ENCODE measurements around the gene LAMC3. TPM values are rescaled to one million over a fixed set of nuclear protein-coding genes. Genes with fewer than 3 reads are reported as not detected.
A peak's percentile ranks its signal among the peaks of the same experiment; 100 is the strongest.

The LAMC3 gene
- total RNA-seq (1 to 10 TPM in 3 of 4 donors, under 1 TPM in 1; 0.51 to 2.6 (median 1.5) TPM), polyA plus RNA-seq (1.4 TPM)
- long read RNA-seq, donor 1, partial matches to known transcripts, result 6 of 6 reads
- long read RNA-seq, donor 1, other reads (novel, unspliced or antisense), result 0 of 6 reads
- long read RNA-seq, donor 2, full-length matches to known transcripts, result 1 of 2 reads
- long read RNA-seq, donor 2, partial matches to known transcripts, result 1 of 2 reads
- long read RNA-seq, donor 2, other reads (novel, unspliced or antisense), result 0 of 2 reads
- long read RNA-seq, donor 3, partial matches to known transcripts, result 0 of 3 reads
- long read RNA-seq, donor 3, other reads (novel, unspliced or antisense), result 3 of 3 reads
- long read RNA-seq, donor 4, partial matches to known transcripts, result 1 of 1 reads
- long read RNA-seq, donor 4, other reads (novel, unspliced or antisense), result 0 of 1 reads

DNA sequence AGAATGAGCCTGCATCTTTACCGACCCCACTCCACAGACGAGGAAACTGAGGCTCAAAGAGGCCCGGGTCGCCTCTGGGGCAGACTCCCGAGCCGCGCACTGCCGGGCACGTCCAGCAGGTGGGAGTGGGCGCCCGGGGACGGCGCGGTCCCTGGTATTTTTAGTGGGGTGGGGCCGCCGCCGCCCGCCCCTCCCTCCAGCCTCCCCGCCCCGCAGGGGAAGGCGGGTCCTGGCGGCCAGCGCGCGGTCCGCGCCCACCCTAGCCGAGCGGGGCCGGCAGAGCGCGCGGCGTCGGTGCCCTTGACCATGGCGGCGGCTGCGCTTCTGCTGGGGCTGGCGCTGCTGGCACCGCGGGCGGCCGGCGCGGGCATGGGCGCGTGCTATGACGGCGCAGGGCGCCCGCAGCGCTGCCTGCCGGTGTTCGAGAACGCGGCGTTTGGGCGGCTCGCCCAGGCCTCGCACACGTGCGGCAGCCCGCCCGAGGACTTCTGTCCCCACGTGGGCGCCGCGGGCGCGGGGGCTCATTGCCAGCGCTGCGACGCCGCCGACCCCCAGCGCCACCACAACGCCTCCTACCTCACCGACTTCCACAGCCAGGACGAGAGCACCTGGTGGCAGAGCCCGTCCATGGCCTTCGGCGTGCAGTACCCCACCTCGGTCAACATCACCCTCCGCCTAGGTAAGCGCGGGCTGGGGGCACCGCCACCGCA lies at the start of gene LAMC3:
Gene LAMC3, plus strand, starts transcription at position 266 of the 710 bp plus-strand sequence. Its CDS starts 41 bp downstream, at position 307.
- DNase-seq (peak in 1 of 3 donors; percentile 36), ATAC-seq (peak; percentile 48 to 49)
- WGBS, result 7% methylated on average over 88 of the region's 88 CpGs
- no peak within 1 kb of the TSS for H3K27ac ChIP-seq (ENCODE audit: low read length)
- H3K9me3 ChIP-seq (ENCODE audit: control insufficient read depth, low read length), result no peaks in the 10 kb centered on the region
- intact Hi-C loops (cut with DNase I), result loop anchor here in 1 of 4 donors (2.0 kb wide), 1 partner anchor 36 kb away; no protein-coding TSS in a partner anchor
- peak within 1 kb of the TSS; percentile 40 for H3K4me3 ChIP-seq (ENCODE audit: low read length)
- no peaks in the 10 kb centered on the region for H3K27me3 ChIP-seq (ENCODE audit: control insufficient read depth, insufficient read depth)
- H3K4me1 ChIP-seq (ENCODE audit: control insufficient read depth, insufficient read depth, low read length), result no peaks in the 10 kb centered on the region

DNA sequence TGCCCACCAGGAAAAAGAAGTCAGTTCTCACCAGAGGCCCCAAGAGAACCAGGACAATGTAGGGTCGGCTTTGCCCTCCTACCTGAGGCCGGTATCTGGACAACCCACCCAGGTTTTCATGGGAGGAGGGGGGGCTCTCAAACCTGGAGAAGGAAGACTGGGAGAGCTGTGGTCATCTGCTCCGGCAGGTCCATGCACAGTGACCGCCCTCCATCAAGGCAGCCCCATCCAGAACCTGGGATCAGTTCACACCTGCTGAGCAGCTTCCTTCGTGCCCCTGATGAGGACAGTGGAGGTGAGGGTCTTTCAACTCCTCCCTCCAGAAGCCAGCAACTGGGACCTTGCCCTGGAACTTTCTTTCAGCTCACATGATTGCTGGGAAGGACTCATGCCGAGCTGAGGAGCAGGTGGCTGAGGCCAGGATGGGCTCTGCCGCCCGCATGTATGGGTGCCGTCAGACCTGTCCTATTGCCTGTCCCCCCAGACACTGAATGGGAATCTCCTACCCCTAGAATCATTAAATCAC lies 49.1 kb upstream of the LAMC3 start:
- DNase-seq (no peak), ATAC-seq (no peak)
- Histone ChIP-seq H3K9me3 (ENCODE audit: control insufficient read depth, low read length) (no peaks in the 10 kb centered on the region), H3K27me3 (ENCODE audit: control insufficient read depth, insufficient read depth) (no peaks in the 10 kb centered on the region), H3K4me3 (ENCODE audit: low read length) (no peak overlapping the region), H3K4me1 (ENCODE audit: control insufficient read depth, insufficient read depth, low read length) (peaks cover 3% of the 10 kb centered on the region), H3K27ac (ENCODE audit: low read length) (no peak overlapping the region)
- intact Hi-C loops (cut with DNase I), result no loop called here
- 91% methylated on average over 9 of the region's 9 CpGs for WGBS

DNA sequence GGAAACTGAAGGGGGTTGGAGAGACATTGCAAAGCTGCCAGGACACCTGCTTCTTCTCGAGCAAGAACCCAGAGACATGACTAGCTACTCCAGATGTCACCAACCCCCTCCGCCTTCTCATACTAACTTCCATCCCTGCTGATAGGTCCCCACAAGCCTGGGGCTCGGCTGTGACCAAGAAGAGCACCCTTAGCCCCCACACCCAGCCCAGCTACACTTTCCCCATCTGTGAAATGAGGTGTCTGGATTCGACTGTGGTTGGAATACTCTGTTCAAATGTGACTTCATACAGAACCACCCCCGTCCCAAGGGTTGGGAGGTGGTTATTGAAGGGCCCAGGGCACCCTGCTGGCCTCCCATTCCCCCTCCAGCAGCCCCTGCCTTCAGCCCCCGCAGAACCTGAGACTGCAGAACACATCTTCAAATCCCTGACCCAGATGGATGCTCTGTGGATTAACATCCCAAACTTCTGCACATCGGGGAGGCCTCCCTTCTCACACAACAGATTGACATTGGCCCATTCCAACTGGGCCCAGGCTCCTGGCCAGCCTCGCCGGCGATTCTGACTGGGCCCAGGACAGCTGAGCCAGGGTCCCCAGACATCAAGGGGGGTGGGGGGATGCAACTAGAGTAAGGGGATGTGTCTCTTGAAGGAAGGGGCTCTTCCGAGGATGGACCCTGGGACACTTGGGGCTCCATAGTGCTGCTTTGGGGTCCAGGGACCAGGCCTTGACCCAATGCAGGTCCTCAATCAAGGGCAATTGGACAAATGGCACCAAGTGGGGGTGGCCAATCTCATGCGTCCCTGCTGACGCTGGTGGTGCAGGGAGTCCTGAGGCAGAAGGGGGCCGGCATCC lies 48.2 kb upstream of the LAMC3 start:
- no peak overlapping the region for H3K4me3 ChIP-seq (ENCODE audit: low read length)
- no peak overlapping the region for H3K27ac ChIP-seq (ENCODE audit: low read length)
- H3K4me1 ChIP-seq (ENCODE audit: control insufficient read depth, insufficient read depth, low read length), result peaks cover 3% of the 10 kb centered on the region
- DNase-seq (no peak), ATAC-seq (no peak)
- WGBS, result 84% methylated on average over 14 of the region's 14 CpGs
- H3K9me3 ChIP-seq (ENCODE audit: control insufficient read depth, low read length), result no peaks in the 10 kb centered on the region
- H3K27me3 ChIP-seq (ENCODE audit: control insufficient read depth, insufficient read depth), result no peaks in the 10 kb centered on the region
- intact Hi-C loops (cut with DNase I), result no loop called here

DNA sequence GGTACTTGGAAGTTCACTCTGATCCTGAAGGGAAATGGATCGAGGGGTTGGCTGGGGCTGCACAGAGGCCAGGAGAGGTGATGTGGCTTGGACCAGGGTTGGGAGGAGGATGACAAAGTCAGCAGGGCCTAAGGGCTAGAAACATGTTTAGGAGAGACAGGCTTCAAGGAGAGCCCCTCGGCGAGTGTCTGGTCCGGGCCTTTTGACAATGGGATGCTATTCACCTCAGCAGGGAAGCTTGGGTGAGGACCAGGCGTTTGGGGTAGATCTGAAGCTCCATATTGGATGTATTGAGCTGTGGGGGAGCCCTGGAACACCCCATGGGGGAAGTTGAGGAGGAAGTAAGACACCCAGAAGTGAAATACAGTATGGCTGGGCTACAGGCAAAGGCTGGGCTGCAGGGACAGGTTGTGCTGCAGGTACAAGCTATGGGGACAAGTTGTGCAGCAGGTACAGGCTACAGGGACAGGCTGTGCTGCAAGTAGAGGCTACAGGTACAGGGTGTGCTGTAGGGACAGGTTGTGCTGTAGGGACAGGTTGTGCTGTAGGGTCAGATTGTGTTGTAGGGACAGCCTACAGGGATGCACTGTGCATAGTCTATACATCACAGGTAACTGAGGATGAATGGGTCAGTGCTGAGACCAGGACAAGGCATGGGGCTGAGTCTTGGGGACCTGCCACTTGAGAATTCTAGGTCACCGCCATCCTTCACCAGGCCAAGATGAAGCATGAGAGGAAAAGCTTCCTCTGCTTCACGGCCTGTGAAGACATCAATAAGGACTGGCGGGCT lies 47.3 kb upstream of the LAMC3 start:
- Histone ChIP-seq H3K27ac (ENCODE audit: low read length) (no peak overlapping the region), H3K4me1 (ENCODE audit: control insufficient read depth, insufficient read depth, low read length) (peaks cover 3% of the 10 kb centered on the region), H3K9me3 (ENCODE audit: control insufficient read depth, low read length) (no peaks in the 10 kb centered on the region), H3K4me3 (ENCODE audit: low read length) (no peak overlapping the region), H3K27me3 (ENCODE audit: control insufficient read depth, insufficient read depth) (no peaks in the 10 kb centered on the region)
- WGBS, result 89% methylated on average over 8 of the region's 8 CpGs
- intact Hi-C loops (cut with DNase I), result no loop called here
- ATAC-seq (no peak), DNase-seq (no peak)

DNA sequence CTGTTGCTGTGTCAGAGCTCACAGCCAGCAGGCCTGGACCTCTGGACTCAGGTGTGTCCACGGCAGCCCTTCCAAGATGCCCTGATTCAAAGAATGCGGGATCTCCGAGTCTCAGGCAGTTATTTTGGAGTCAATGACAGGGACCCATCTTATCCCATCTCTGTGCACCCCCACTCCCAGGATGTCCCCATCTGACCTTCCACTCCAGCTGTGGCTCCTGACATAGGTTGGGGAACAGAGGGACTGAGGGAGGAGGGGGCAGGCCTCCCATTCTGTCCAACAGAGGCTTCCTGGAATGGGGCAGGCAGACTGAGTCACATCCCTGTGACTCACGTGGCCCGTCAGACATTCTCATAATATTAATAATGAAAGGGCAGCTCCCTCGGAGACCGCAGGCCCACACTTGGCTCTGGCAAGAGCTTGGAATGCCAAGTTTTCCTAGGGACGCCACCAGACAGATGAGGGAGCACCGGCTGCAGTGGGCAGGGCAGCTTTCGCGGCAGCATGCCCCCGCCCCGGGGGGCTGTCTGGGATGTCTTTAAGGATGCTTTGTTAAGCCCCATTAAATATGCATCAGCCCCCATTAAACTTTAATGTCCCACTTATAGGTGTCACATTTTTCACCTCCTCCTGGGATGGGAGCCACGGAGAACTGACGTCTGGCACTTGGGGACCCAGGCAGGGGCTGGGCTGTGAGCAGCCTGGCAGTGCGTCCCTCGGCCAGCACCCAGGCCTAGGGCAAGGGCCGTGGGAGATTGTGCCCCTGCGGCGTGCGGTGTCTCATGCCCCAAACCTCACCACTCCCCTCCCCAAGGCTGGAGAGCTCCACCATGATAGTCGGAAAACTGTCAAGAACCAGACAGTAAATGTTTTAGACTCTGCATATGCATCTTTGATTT lies 46.3 kb upstream of the LAMC3 start:
- DNase-seq (peak in 1 of 3 donors; percentile 73), ATAC-seq (peak; percentile 56 to 91)
- Histone ChIP-seq H3K4me3 (ENCODE audit: low read length) (no peak overlapping the region), H3K27me3 (ENCODE audit: control insufficient read depth, insufficient read depth) (no peaks in the 10 kb centered on the region), H3K9me3 (ENCODE audit: control insufficient read depth, low read length) (no peaks in the 10 kb centered on the region), H3K27ac (ENCODE audit: low read length) (no peak overlapping the region), H3K4me1 (ENCODE audit: control insufficient read depth, insufficient read depth, low read length) (peaks cover 3% of the 10 kb centered on the region)
- intact Hi-C loops (cut with DNase I), result no loop called here
- 41% methylated on average over 22 of the region's 22 CpGs for whole genome bisulfite sequencing

DNA sequence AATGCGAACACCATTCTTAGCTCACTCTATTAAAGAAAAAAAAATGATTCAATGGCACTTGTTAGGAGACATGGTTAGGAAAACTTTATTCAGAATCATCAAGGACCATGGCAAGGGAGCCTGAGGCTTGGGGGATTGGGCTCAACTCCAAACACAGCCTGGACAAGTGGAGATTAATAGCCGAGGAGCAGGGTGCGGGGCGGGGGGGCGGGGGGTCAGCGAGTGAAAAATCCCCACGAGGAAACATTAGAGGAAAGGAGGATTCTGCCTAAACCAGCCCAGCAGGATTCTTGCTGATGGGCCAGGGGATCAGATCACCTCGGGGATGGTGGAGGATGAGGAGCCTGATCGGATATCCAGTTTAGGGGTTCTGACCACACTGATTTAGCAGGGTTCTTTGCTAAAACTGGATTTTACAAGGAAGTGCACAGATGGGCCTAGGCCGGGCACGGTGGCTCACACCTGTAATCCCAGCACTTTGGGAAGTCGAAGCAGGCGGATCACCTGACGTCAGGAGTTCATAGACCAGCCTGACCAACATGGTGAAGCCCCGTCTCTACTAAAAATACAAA lies 45.6 kb upstream of the LAMC3 start:
- H3K27me3 ChIP-seq (ENCODE audit: control insufficient read depth, insufficient read depth), result no peaks in the 10 kb centered on the region
- ATAC-seq, result no peak
- peaks cover 3% of the 10 kb centered on the region for H3K4me1 ChIP-seq (ENCODE audit: control insufficient read depth, insufficient read depth, low read length)
- no peaks in the 10 kb centered on the region for H3K9me3 ChIP-seq (ENCODE audit: control insufficient read depth, low read length)
- H3K27ac ChIP-seq (ENCODE audit: low read length), result no peak overlapping the region
- intact Hi-C loops (cut with DNase I), result no loop called here
- no peak for DNase-seq
- 84% methylated on average over 15 of the region's 15 CpGs for WGBS
- no peak overlapping the region for H3K4me3 ChIP-seq (ENCODE audit: low read length)

DNA sequence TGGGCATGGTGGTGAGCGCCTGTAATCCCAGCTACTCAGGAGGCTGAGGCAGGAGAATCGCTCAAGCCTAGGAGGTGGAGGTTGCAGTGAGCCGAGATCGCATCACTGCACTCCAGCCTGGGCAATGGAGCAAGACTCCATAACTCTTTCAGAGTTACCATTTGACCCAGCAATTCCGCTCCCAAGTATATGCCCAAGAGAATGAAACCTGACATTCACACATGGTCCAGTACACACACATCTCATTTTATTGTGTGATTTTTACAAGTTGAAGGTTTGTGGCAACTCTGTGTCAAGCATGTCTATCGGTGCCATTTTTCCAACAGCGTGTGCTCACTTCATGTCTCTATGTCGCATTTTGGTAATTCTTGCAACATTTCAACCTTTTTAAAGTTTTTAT lies 45.1 kb upstream of the LAMC3 start:
- DNase-seq, result no peak
- H3K27me3 ChIP-seq (ENCODE audit: control insufficient read depth, insufficient read depth), result no peaks in the 10 kb centered on the region
- 98% methylated on average over 8 of the region's 8 CpGs for whole genome bisulfite sequencing
- intact Hi-C loops (cut with DNase I), result no loop called here
- no peaks in the 10 kb centered on the region for H3K9me3 ChIP-seq (ENCODE audit: control insufficient read depth, low read length)
- H3K4me3 ChIP-seq (ENCODE audit: low read length), result no peak overlapping the region
- ATAC-seq, result no peak
- peaks cover 3% of the 10 kb centered on the region for H3K4me1 ChIP-seq (ENCODE audit: control insufficient read depth, insufficient read depth, low read length)
- H3K27ac ChIP-seq (ENCODE audit: low read length), result no peak overlapping the region

DNA sequence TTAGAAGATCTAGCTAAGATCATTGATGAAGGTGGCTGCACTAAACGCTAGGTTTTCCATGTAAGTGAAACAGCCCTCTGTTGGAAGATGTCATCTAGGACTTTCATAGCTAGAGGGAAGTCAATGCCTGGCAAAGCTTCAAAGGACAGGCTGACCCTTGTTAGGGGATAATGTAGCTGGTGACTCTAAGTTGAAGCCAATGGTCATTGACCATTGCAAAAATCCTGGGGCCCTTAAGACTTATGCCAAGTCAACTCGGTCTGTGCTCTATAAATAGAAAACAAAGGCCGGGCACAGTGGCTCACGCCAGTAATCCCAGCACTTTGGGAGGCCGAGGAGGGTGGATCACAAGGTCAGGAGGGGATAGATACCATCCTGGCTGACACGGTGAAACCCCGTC lies 43.3 kb upstream of the LAMC3 start:
- intact Hi-C loops (cut with DNase I), result no loop called here
- DNase-seq, result no peak

DNA sequence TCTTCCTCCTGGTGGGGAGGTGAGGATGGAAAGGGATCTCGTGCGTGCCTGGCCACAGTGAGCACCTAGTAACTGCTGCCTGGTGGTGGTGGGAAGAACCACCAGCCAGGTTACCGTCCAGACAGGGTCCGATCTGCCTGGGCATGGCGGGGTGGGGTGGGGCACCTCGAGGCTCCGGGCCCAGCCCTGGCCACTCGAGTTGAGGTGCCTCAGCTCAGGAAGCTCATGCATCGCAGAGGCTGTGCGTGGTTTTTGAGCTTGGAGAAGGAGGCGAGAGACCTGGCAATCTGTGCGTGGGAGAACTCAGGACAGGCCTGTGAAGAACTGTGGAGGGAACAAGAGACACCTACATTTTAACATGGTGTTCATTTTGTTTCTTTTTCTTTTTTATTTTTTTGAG lies 38.9 kb upstream of the LAMC3 start:
- H3K9me3 ChIP-seq (ENCODE audit: control insufficient read depth, low read length), result no peaks in the 10 kb centered on the region
- H3K27me3 ChIP-seq (ENCODE audit: control insufficient read depth, insufficient read depth), result no peaks in the 10 kb centered on the region
- intact Hi-C loops (cut with DNase I), result no loop called here
- ATAC-seq, result no peak
- H3K4me1 ChIP-seq (ENCODE audit: control insufficient read depth, insufficient read depth, low read length), result no peaks in the 10 kb centered on the region
- no peak for DNase-seq
- H3K27ac ChIP-seq (ENCODE audit: low read length), result no peak overlapping the region
- H3K4me3 ChIP-seq (ENCODE audit: low read length), result no peak overlapping the region
- WGBS, result 89% methylated on average over 12 of the region's 12 CpGs

More for the DNA sequence above, 43.3 kb upstream of the LAMC3 start:
- WGBS, result 59% methylated on average over 7 of the region's 7 CpGs
- H3K4me3 ChIP-seq (ENCODE audit: low read length), result no peak overlapping the region
- H3K9me3 ChIP-seq (ENCODE audit: control insufficient read depth, low read length), result no peaks in the 10 kb centered on the region
- ATAC-seq, result no peak
- peaks cover 3% of the 10 kb centered on the region for H3K4me1 ChIP-seq (ENCODE audit: control insufficient read depth, insufficient read depth, low read length)
- H3K27ac ChIP-seq (ENCODE audit: low read length), result no peak overlapping the region
- no peaks in the 10 kb centered on the region for H3K27me3 ChIP-seq (ENCODE audit: control insufficient read depth, insufficient read depth)

Measured in right cardiac atrium (tissue), 5 donors.